ENCODE data around the gene ARHGAP42. TPM values are rescaled to one million over a fixed set of nuclear protein-coding genes. Genes with fewer than 3 reads are reported as not detected.

The ARHGAP42 gene
- total RNA-seq, 1 donor, result 1.4 TPM

GRCh38 chr11:100806296-100806695 is 119.2 kb downstream of the ARHGAP42 start:
- H3K27me3 ChIP-seq (ENCODE audit: insufficient read depth, low read length), result no peaks in the 10 kb centered on the region
- H3K4me3 ChIP-seq (ENCODE audit: low read length), result no peak overlapping the region
- H3K4me1 ChIP-seq (ENCODE audit: insufficient read depth, low read length), result no peaks in the 10 kb centered on the region
- no peaks in the 10 kb centered on the region for H3K9me3 ChIP-seq (ENCODE audit: low read depth, low read length)

GRCh38 chr11:100808904-100809491 is 121.9 kb downstream of the ARHGAP42 start:
- Histone ChIP-seq H3K27me3 (ENCODE audit: insufficient read depth, low read length) (no peaks in the 10 kb centered on the region), H3K4me1 (ENCODE audit: insufficient read depth, low read length) (no peaks in the 10 kb centered on the region), H3K4me3 (ENCODE audit: low read length) (no peak overlapping the region), H3K9me3 (ENCODE audit: low read depth, low read length) (no peaks in the 10 kb centered on the region)

GRCh38 chr11:100810146-100810545 is 123.1 kb downstream of the ARHGAP42 start:
- Histone ChIP-seq H3K9me3 (ENCODE audit: low read depth, low read length) (no peaks in the 10 kb centered on the region), H3K4me3 (ENCODE audit: low read length) (no peak overlapping the region), H3K4me1 (ENCODE audit: insufficient read depth, low read length) (no peaks in the 10 kb centered on the region), H3K27me3 (ENCODE audit: insufficient read depth, low read length) (no peaks in the 10 kb centered on the region)

GRCh38 chr11:100810666-100811065 is 123.6 kb downstream of the ARHGAP42 start:
- Histone ChIP-seq H3K9me3 (ENCODE audit: low read depth, low read length) (no peaks in the 10 kb centered on the region), H3K4me3 (ENCODE audit: low read length) (no peak overlapping the region), H3K27me3 (ENCODE audit: insufficient read depth, low read length) (no peaks in the 10 kb centered on the region), H3K4me1 (ENCODE audit: insufficient read depth, low read length) (no peaks in the 10 kb centered on the region)

- Histone ChIP-seq H3K4me1 (ENCODE audit: insufficient read depth, low read length) (no peaks in the 10 kb centered on the region), H3K9me3 (ENCODE audit: low read depth, low read length) (no peaks in the 10 kb centered on the region), H3K27me3 (ENCODE audit: insufficient read depth, low read length) (no peaks in the 10 kb centered on the region), H3K4me3 (ENCODE audit: low read length) (no peak overlapping the region)
These were observed 125.4 kb downstream of the ARHGAP42 start for GRCh38 chr11:100812517-100812916.

GRCh38 chr11:100815787-100816330 is 128.8 kb downstream of the ARHGAP42 start:
- no peak overlapping the region for H3K4me3 ChIP-seq (ENCODE audit: low read length)
- no peaks in the 10 kb centered on the region for H3K9me3 ChIP-seq (ENCODE audit: low read depth, low read length)

GRCh38 chr11:100816823-100817222 is 129.7 kb downstream of the ARHGAP42 start:
- Histone ChIP-seq H3K4me1 (ENCODE audit: insufficient read depth, low read length) (no peaks in the 10 kb centered on the region), H3K4me3 (ENCODE audit: low read length) (no peak overlapping the region), H3K27me3 (ENCODE audit: insufficient read depth, low read length) (no peaks in the 10 kb centered on the region), H3K9me3 (ENCODE audit: low read depth, low read length) (no peaks in the 10 kb centered on the region)

More at GRCh38 chr11:100815787-100816330, 128.8 kb downstream of the ARHGAP42 start:
- Histone ChIP-seq H3K4me1 (ENCODE audit: insufficient read depth, low read length) (no peaks in the 10 kb centered on the region), H3K27me3 (ENCODE audit: insufficient read depth, low read length) (no peaks in the 10 kb centered on the region)

GRCh38 chr11:100817620-100818019 is 130.5 kb downstream of the ARHGAP42 start:
- Histone ChIP-seq H3K9me3 (ENCODE audit: low read depth, low read length) (no peaks in the 10 kb centered on the region), H3K27me3 (ENCODE audit: insufficient read depth, low read length) (no peaks in the 10 kb centered on the region), H3K4me1 (ENCODE audit: insufficient read depth, low read length) (no peaks in the 10 kb centered on the region), H3K4me3 (ENCODE audit: low read length) (no peak overlapping the region)

- Histone ChIP-seq H3K4me3 (ENCODE audit: low read length) (no peak overlapping the region), H3K27me3 (ENCODE audit: insufficient read depth, low read length) (no peaks in the 10 kb centered on the region), H3K9me3 (ENCODE audit: low read depth, low read length) (no peaks in the 10 kb centered on the region), H3K4me1 (ENCODE audit: insufficient read depth, low read length) (no peaks in the 10 kb centered on the region)
These were observed 133.5 kb downstream of the ARHGAP42 start for GRCh38 chr11:100820621-100821020.

- H3K9me3 ChIP-seq (ENCODE audit: low read depth, low read length), result no peaks in the 10 kb centered on the region
- no peak overlapping the region for H3K4me3 ChIP-seq (ENCODE audit: low read length)
- no peaks in the 10 kb centered on the region for H3K27me3 ChIP-seq (ENCODE audit: insufficient read depth, low read length)
- H3K4me1 ChIP-seq (ENCODE audit: insufficient read depth, low read length), result no peaks in the 10 kb centered on the region
These were observed 134.1 kb downstream of the ARHGAP42 start for GRCh38 chr11:100821198-100821597.

GRCh38 chr11:100823360-100823759 is 136.3 kb downstream of the ARHGAP42 start:
- no peaks in the 10 kb centered on the region for H3K27me3 ChIP-seq (ENCODE audit: insufficient read depth, low read length)
- no peak overlapping the region for H3K4me3 ChIP-seq (ENCODE audit: low read length)
- H3K9me3 ChIP-seq (ENCODE audit: low read depth, low read length), result no peaks in the 10 kb centered on the region
- H3K4me1 ChIP-seq (ENCODE audit: insufficient read depth, low read length), result no peaks in the 10 kb centered on the region

GRCh38 chr11:100824041-100824809 is 137.1 kb downstream of the ARHGAP42 start:
- H3K4me1 ChIP-seq (ENCODE audit: insufficient read depth, low read length), result no peaks in the 10 kb centered on the region
- H3K9me3 ChIP-seq (ENCODE audit: low read depth, low read length), result no peaks in the 10 kb centered on the region
- H3K4me3 ChIP-seq (ENCODE audit: low read length), result no peak overlapping the region
- H3K27me3 ChIP-seq (ENCODE audit: insufficient read depth, low read length), result no peaks in the 10 kb centered on the region

- Histone ChIP-seq H3K27me3 (ENCODE audit: insufficient read depth, low read length) (no peaks in the 10 kb centered on the region), H3K9me3 (ENCODE audit: low read depth, low read length) (no peaks in the 10 kb centered on the region), H3K4me1 (ENCODE audit: insufficient read depth, low read length) (no peaks in the 10 kb centered on the region), H3K4me3 (ENCODE audit: low read length) (no peak overlapping the region)
These were observed 138.5 kb downstream of the ARHGAP42 start for GRCh38 chr11:100825626-100826025.

GRCh38 chr11:100827934-100828661 is 141.0 kb downstream of the ARHGAP42 start:
- no peaks in the 10 kb centered on the region for H3K9me3 ChIP-seq (ENCODE audit: low read depth, low read length)
- H3K27me3 ChIP-seq (ENCODE audit: insufficient read depth, low read length), result no peaks in the 10 kb centered on the region
- no peak overlapping the region for H3K4me3 ChIP-seq (ENCODE audit: low read length)
- no peaks in the 10 kb centered on the region for H3K4me1 ChIP-seq (ENCODE audit: insufficient read depth, low read length)

- H3K4me1 ChIP-seq (ENCODE audit: insufficient read depth, low read length), result no peaks in the 10 kb centered on the region
- no peaks in the 10 kb centered on the region for H3K9me3 ChIP-seq (ENCODE audit: low read depth, low read length)
- H3K27me3 ChIP-seq (ENCODE audit: insufficient read depth, low read length), result no peaks in the 10 kb centered on the region
- no peak overlapping the region for H3K4me3 ChIP-seq (ENCODE audit: low read length)
These were observed 143.2 kb downstream of the ARHGAP42 start for GRCh38 chr11:100830274-100830673.

Measured in mononuclear cell (primary cell).